Measurements from ENCODE around the gene HSFX3. TPM values are rescaled to one million over a fixed set of nuclear protein-coding genes. Genes with fewer than 3 reads are reported as not detected.

The HSFX3 gene
- total RNA-seq, 1 experiment from 2014 or later: not detected

Other genes with a start within 250 kb of the HSFX3 start
- gene IDS, start 44.6 kb downstream of the HSFX3 start, total RNA-seq (2022): 29.9 and 40.2 TPM in 2 replicates
- 18.2 and 22.3 TPM in 2 replicates for gene EOLA1, start 8.9 kb downstream of the HSFX3 start, total RNA-seq (2022)
- gene MAGEA9B, start 37.5 kb upstream of the HSFX3 start, total RNA-seq (2022): not detected in 2 replicates
- gene HSFX2, start 45.4 kb upstream of the HSFX3 start, total RNA-seq (2022): 0.82 TPM in 1 of 2 replicates, not detected in the other
- gene TMEM185A, start 81.9 kb upstream of the HSFX3 start, total RNA-seq (2022): 14.7 and 15.5 TPM in 2 replicates
- gene MAGEA11, start 162.1 kb upstream of the HSFX3 start, total RNA-seq (2022): not detected in 2 replicates
- 0.61 TPM in 1 of 2 replicates, not detected in the other for gene HSFX1, start 224.1 kb upstream of the HSFX3 start, total RNA-seq (2022)
- not detected in 2 replicates for gene MAGEA9, start 232.0 kb upstream of the HSFX3 start, total RNA-seq (2022)

Data from MCF 10A (cell line).